GF-D8 (cell line): ENCODE results near the gene SUOX.
"Not testable (repeated sequence)": the region's sequence is repeated elsewhere in the genome, so short reads cannot be mapped to it uniquely, and the experiment has no call there.

Experiments
- DNase-seq: peaks from one replicate; lab custom pipeline; 2025; lab: John Stamatoyannopoulos, UW

The SUOX gene

GRCh38 chr12:56020423-56021184 lies 23.5 kb downstream of the SUOX start, which contains the start of gene IKZF4:
TSS of gene IKZF4 (plus strand) at chr12:56021043. CDS start at chr12:56021494, 451 bp downstream.
- peak; percentile 92 for DNase-seq

GRCh38 chr12:56021889-56022497 lies 24.9 kb downstream of the SUOX start:
- no peak for DNase-seq

- DNase-seq = no peak
These were observed 31.6 kb downstream of the SUOX start for GRCh38 chr12:56028511-56029165.

GRCh38 chr12:56029166-56029519 lies 32.1 kb downstream of the SUOX start:
- DNase-seq = no peak

- peak; percentile 13 for DNase-seq
These were observed 32.7 kb downstream of the SUOX start for GRCh38 chr12:56029666-56030293.

- no peak for DNase-seq
These were observed 34.9 kb downstream of the SUOX start for GRCh38 chr12:56031987-56032386.

GRCh38 chr12:56034586-56035332 lies 37.7 kb downstream of the SUOX start:
- no peak for DNase-seq

GRCh38 chr12:56037161-56037560 lies 40.1 kb downstream of the SUOX start:
- no peak for DNase-seq

GRCh38 chr12:56038022-56038655 lies 41.1 kb downstream of the SUOX start:
- no peak for DNase-seq

- no peak for DNase-seq
These were observed 43.1 kb downstream of the SUOX start for GRCh38 chr12:56040151-56040550.

GRCh38 chr12:56040963-56041551 lies 44.0 kb downstream of the SUOX start:
- no peak for DNase-seq

- peak; percentile 97 for DNase-seq
These were observed 44.7 kb downstream of the SUOX start, which contains the start of gene RPS26 for GRCh38 chr12:56041552-56042429. TSS of gene RPS26 (plus strand) at chr12:56041918. CDS start at chr12:56042167, 249 bp downstream.

GRCh38 chr12:56042430-56042813 lies 45.3 kb downstream of the SUOX start:
- not testable (repeated sequence) for DNase-seq

- no peak for DNase-seq
These were observed 45.8 kb downstream of the SUOX start for GRCh38 chr12:56042843-56043242.

GRCh38 chr12:56046027-56046780 lies 49.1 kb downstream of the SUOX start:
- DNase-seq = no peak

GRCh38 chr12:56053407-56053893 lies 56.4 kb downstream of the SUOX start:
- no peak for DNase-seq
